Fibroblast of skin of left biceps (primary cell): ENCODE data around the gene ITPR2.
"Not testable (repeated sequence)": the region's sequence is repeated elsewhere in the genome, so short reads cannot be mapped to it uniquely, and the experiment has no call there.

Experiments used
- DNase-seq, 2 experiments: peaks; one replicate each; pipeline ENCODE4 v3.0.0-alpha.2; 2013; ENCODE audit warnings: low read depth in 2 of 2

Gene ITPR2

GRCh38 chr12:26701604-26702215 is 131.3 kb downstream of the ITPR2 start:
- DNase-seq: no peak

GRCh38 chr12:26700430-26700829 is 132.6 kb downstream of the ITPR2 start:
- no peak for DNase-seq

- no peak for DNase-seq
Observed at GRCh38 chr12:26699237-26699636, 133.8 kb downstream of the ITPR2 start.

- no peak for DNase-seq
Observed at GRCh38 chr12:26698186-26698585, 134.8 kb downstream of the ITPR2 start.

- no peak for DNase-seq
Observed at GRCh38 chr12:26697217-26697616, 135.8 kb downstream of the ITPR2 start.

GRCh38 chr12:26696613-26697092 is 136.3 kb downstream of the ITPR2 start:
- DNase-seq: no peak

- DNase-seq: no peak
Observed at GRCh38 chr12:26696048-26696612, 136.9 kb downstream of the ITPR2 start.

- DNase-seq: no peak
Observed at GRCh38 chr12:26694402-26694801, 138.6 kb downstream of the ITPR2 start.

GRCh38 chr12:26692407-26692806 is 140.6 kb downstream of the ITPR2 start:
- no peak for DNase-seq

GRCh38 chr12:26691234-26691970 is 141.6 kb downstream of the ITPR2 start:
- peak; percentile 92 to 93 for DNase-seq

- no peak for DNase-seq
Observed at GRCh38 chr12:26690601-26691000, 142.4 kb downstream of the ITPR2 start.

- no peak for DNase-seq
Observed at GRCh38 chr12:26689281-26689841, 143.6 kb downstream of the ITPR2 start.

GRCh38 chr12:26688344-26688904 is 144.6 kb downstream of the ITPR2 start:
- DNase-seq: no peak

- DNase-seq: no peak
Observed at GRCh38 chr12:26686408-26686807, 146.6 kb downstream of the ITPR2 start.

- DNase-seq: no peak
Observed at GRCh38 chr12:26684101-26684500, 148.9 kb downstream of the ITPR2 start.

- DNase-seq: no peak
Observed at GRCh38 chr12:26683443-26683842, 149.6 kb downstream of the ITPR2 start.

- peak; percentile 74 to 76 for DNase-seq
Observed at GRCh38 chr12:26680727-26681455, 152.1 kb downstream of the ITPR2 start.

- DNase-seq: no peak
Observed at GRCh38 chr12:26678697-26679660, 154.0 kb downstream of the ITPR2 start.

- DNase-seq: not testable (repeated sequence)
Observed at GRCh38 chr12:26671487-26671886, 161.5 kb downstream of the ITPR2 start.

GRCh38 chr12:26668847-26669246 is 164.1 kb downstream of the ITPR2 start:
- no peak for DNase-seq
